HL-60 (cell line): ENCODE measurements around the gene ROBO1.

Experiments
- CTCF ChIP-seq: IDR thresholded peaks from one replicate; pipeline ENCODE4 v1.5.1; 2011; ENCODE audit warnings: low read length, control low read depth, inconsistent platforms; ENCODE audit not compliant: insufficient read depth
- POLR2AphosphoS5 ChIP-seq: IDR thresholded peaks from 2 replicates; pipeline ENCODE4 v1.6.1; 2012; ENCODE audit warnings: low read depth
- TF ChIP-seq, protein P1 (sequence below): IDR thresholded peaks from 2 replicates; pipeline ENCODE4 v1.6.1; 2012; ENCODE audit warnings: low read depth; ENCODE audit not compliant: insufficient replicate concordance

GRCh38 chr3:79670178-79670577 lies 97.6 kb downstream of the ROBO1 start:
- TF ChIP-seq CTCF = no peak
- no peak for TF ChIP-seq POLR2AphosphoS5
- TF ChIP-seq, protein P1, sequence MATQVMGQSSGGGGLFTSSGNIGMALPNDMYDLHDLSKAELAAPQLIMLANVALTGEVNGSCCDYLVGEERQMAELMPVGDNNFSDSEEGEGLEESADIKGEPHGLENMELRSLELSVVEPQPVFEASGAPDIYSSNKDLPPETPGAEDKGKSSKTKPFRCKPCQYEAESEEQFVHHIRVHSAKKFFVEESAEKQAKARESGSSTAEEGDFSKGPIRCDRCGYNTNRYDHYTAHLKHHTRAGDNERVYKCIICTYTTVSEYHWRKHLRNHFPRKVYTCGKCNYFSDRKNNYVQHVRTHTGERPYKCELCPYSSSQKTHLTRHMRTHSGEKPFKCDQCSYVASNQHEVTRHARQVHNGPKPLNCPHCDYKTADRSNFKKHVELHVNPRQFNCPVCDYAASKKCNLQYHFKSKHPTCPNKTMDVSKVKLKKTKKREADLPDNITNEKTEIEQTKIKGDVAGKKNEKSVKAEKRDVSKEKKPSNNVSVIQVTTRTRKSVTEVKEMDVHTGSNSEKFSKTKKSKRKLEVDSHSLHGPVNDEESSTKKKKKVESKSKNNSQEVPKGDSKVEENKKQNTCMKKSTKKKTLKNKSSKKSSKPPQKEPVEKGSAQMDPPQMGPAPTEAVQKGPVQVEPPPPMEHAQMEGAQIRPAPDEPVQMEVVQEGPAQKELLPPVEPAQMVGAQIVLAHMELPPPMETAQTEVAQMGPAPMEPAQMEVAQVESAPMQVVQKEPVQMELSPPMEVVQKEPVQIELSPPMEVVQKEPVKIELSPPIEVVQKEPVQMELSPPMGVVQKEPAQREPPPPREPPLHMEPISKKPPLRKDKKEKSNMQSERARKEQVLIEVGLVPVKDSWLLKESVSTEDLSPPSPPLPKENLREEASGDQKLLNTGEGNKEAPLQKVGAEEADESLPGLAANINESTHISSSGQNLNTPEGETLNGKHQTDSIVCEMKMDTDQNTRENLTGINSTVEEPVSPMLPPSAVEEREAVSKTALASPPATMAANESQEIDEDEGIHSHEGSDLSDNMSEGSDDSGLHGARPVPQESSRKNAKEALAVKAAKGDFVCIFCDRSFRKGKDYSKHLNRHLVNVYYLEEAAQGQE = no peak
